ENCODE data around the gene ADAMTS9.

GRCh38 chr3:64563751-64564150 is 124.0 kb downstream of the ADAMTS9 start:
- TF ChIP-seq POLR2A (IDR thresholded peaks at IDR 0.05; ENCODE audit: extremely low read depth, insufficient read length) (no peak), MYC (IDR thresholded peaks at IDR 0.05; ENCODE audit: low read depth, low read length) (no peak), CTCF (IDR thresholded peaks at IDR 0.05; ENCODE audit: low read depth, low read length) (no peak)
